PC-3 (cell line): Measurements from ENCODE around the gene HMGB4. TPM values are rescaled to one million over a fixed set of nuclear protein-coding genes. Genes with fewer than 3 reads are reported as not detected.

Experiments
- ATAC-seq: fragments of 200-7000 bp; cut with Tn5 transposase; 2 replicates; pipeline ENCODE4 v1.9.1; 2020; ENCODE audit warnings: mild to moderate bottlenecking, moderate library complexity
- BruUV-seq: library from RNA; stranded (reverse); fragments of 400-500 nt; replicated peaks from 2 replicates; lab custom pipeline; 2021; lab: Mats Ljungman, UMichigan
- CTCF ChIA-PET: fragments of 300-600 bp; sonication (Branson Sonifier 250); formaldehyde crosslinking; loops from one replicate; lab custom pipeline; 2022; ENCODE audit warnings: antibody characterized with exemption; lab: Charles Lee
- POLR2A ChIA-PET: fragments of 300-600 bp; sonication (Branson Sonifier 250); formaldehyde crosslinking; loops from one replicate; lab custom pipeline; 2022; ENCODE audit warnings: antibody characterized with exemption; ENCODE audit not compliant: unreplicated experiment; lab: Charles Lee
- DNase-seq: peaks from one replicate; pipeline ENCODE4 v3.0.0-alpha.2; 2015
- H2AFZ ChIP-seq: fragments of 300-600 bp; sonication (generic); 2 replicates; pipeline ENCODE4 v1.6.0; 2016; ENCODE audit warnings: antibody characterized with exemption, low read length
- H3F3A ChIP-seq: fragments of 300-600 bp; sonication (generic); one replicate; pipeline ENCODE4 v1.6.0; 2017; ENCODE audit warnings: antibody characterized with exemption, low read length, control low read depth, mild to moderate bottlenecking; ENCODE audit not compliant: unreplicated experiment
- H3K27ac ChIP-seq: fragments of 300-600 bp; sonication (generic); 2 replicates; pipeline ENCODE4 v1.5.1; 2016; ENCODE audit warnings: mild to moderate bottlenecking, low read length
- H3K27me3 ChIP-seq: fragments of 300-600 bp; sonication (generic); 2 replicates; pipeline ENCODE4 v1.6.1; 2016; ENCODE audit warnings: low read length, mixed read lengths
- H3K36me3 ChIP-seq: fragments of 300-600 bp; sonication (generic); 2 replicates; pipeline ENCODE4 v1.6.1; 2016; ENCODE audit warnings: low read depth, mixed run types, low read length, mixed read lengths
- H3K4me1 ChIP-seq: fragments of 300-600 bp; sonication (generic); 2 replicates; pipeline ENCODE4 v1.5.1; 2016; ENCODE audit warnings: low read length; ENCODE audit not compliant: insufficient read depth
- H3K4me2 ChIP-seq: fragments of 300-600 bp; sonication (generic); 2 replicates; pipeline ENCODE4 v1.6.0; 2016; ENCODE audit warnings: low read length
- H3K4me3 ChIP-seq: fragments of 300-600 bp; sonication (generic); 2 replicates; pipeline ENCODE4 v1.5.1; 2016; ENCODE audit warnings: mild to moderate bottlenecking, low read length, mixed read lengths
- H3K79me2 ChIP-seq: fragments of 300-600 bp; sonication (generic); 2 replicates; pipeline ENCODE4 v1.6.1; 2017; ENCODE audit warnings: low read length, mixed read lengths
- H3K9ac ChIP-seq: fragments of 300-600 bp; sonication (generic); 2 replicates; pipeline ENCODE4 v1.6.0; 2016; ENCODE audit warnings: mild to moderate bottlenecking, low read length
- H3K9me2 ChIP-seq: fragments of 300-600 bp; sonication (generic); replicated peaks from 2 replicates; pipeline ENCODE4 v1.6.1; 2016; ENCODE audit warnings: mixed run types, low read length, mixed read lengths
- H3K9me3 ChIP-seq: fragments of 300-600 bp; sonication (generic); 2 replicates; pipeline ENCODE4 v1.6.1; 2016; ENCODE audit warnings: low read length, mixed read lengths
- H4K20me1 ChIP-seq: fragments of 300-600 bp; sonication (generic); 2 replicates; pipeline ENCODE4 v1.6.1; 2016; ENCODE audit warnings: low read length, mixed read lengths
- CTCF ChIP-seq: fragments of 300-600 bp; sonication (generic); conservative IDR thresholded peaks from 2 replicates; pipeline ENCODE4 v1.5.1; 2017; ENCODE audit warnings: antibody characterized with exemption, low read depth, mild to moderate bottlenecking, low read length
- EZH2 ChIP-seq: fragments of 300-600 bp; sonication (generic); IDR thresholded peaks from one replicate; pipeline ENCODE4 v1.6.1; 2017; ENCODE audit warnings: antibody characterized with exemption, mild to moderate bottlenecking, low read length; ENCODE audit not compliant: unreplicated experiment
- EZH2phosphoT487 ChIP-seq: fragments of 300-600 bp; sonication (generic); IDR thresholded peaks from 2 replicates; pipeline ENCODE4 v1.6.1; 2018; ENCODE audit warnings: mild to moderate bottlenecking, antibody characterized with exemption, low read length, borderline replicate concordance
- intact Hi-C: fragments of 100-400 bp; cut with micrococcal nuclease; formaldehyde crosslinking; loops from 2 replicates; pipeline ENCODE4 v1.9.0; 2023
- total RNA-seq: library from RNA; depleted of rRNA; stranded (reverse); fragments of >200 nt; gene quantifications from 2 replicates; pipeline ENCODE4 v1.2.3, GENCODE V29; 2014

Gene HMGB4
- total RNA-seq, 1 experiment from 2014 or later, result not detected

GRCh38 chr1:33852711-33853110, 11.2 kb upstream of the HMGB4 start:
- TF ChIP-seq CTCF (no peak), EZH2 (no peak), EZH2phosphoT487 (no peak)
- BruUV-seq, result no TSS peak
- POLR2A ChIA-PET, result no interaction called here
- ATAC-seq (no peak), DNase-seq (no peak)
- no peaks in the 10 kb centered on the region for H4K20me1 ChIP-seq
- H3K4me1 ChIP-seq, result no peaks in the 10 kb centered on the region
- no peaks in the 10 kb centered on the region for H3F3A ChIP-seq
- intact Hi-C loops, result no loop called here
- no peak overlapping the region for H3K4me3 ChIP-seq
- no peak overlapping the region for H3K27ac ChIP-seq
- CTCF ChIA-PET, result no interaction called here
- no peaks in the 10 kb centered on the region for H3K9me2 ChIP-seq
- H2AFZ ChIP-seq, result no peak overlapping the region
- no peak overlapping the region for H3K9ac ChIP-seq
- H3K9me3 ChIP-seq, result no peaks in the 10 kb centered on the region; the same call in 1 of the 2 replicates
- H3K27me3 ChIP-seq, result no peaks in the 10 kb centered on the region
- H3K36me3 ChIP-seq, result no peaks in the 10 kb centered on the region
- no peak overlapping the region for H3K4me2 ChIP-seq
- no peaks in the 10 kb centered on the region for H3K79me2 ChIP-seq

- BruUV-seq, result no TSS peak
- no peaks in the 10 kb centered on the region for H3K79me2 ChIP-seq
- H3K4me3 ChIP-seq, result no peak overlapping the region
- ATAC-seq (no peak), DNase-seq (no peak)
- H3K36me3 ChIP-seq, result no peaks in the 10 kb centered on the region
- H3K9me3 ChIP-seq, result no peaks in the 10 kb centered on the region; the same call in 1 of the 2 replicates
- H3K4me2 ChIP-seq, result no peak overlapping the region
- no peak overlapping the region for H3K27ac ChIP-seq
- no peaks in the 10 kb centered on the region for H3K27me3 ChIP-seq
- H3F3A ChIP-seq, result no peaks in the 10 kb centered on the region
- TF ChIP-seq EZH2 (no peak), CTCF (no peak), EZH2phosphoT487 (no peak)
- H3K9ac ChIP-seq, result no peak overlapping the region
- H2AFZ ChIP-seq, result no peak overlapping the region
- H3K9me2 ChIP-seq, result no peaks in the 10 kb centered on the region
- no peaks in the 10 kb centered on the region for H4K20me1 ChIP-seq
- no peaks in the 10 kb centered on the region for H3K4me1 ChIP-seq
- intact Hi-C loops, result no loop called here
- POLR2A ChIA-PET, result no interaction called here
- CTCF ChIA-PET, result no interaction called here
These were observed 10.4 kb upstream of the HMGB4 start for GRCh38 chr1:33853431-33853830.

- Histone ChIP-seq H3K9me2 (no peaks in the 10 kb centered on the region), H3K79me2 (no peaks in the 10 kb centered on the region), H3K9ac (no peak overlapping the region), H3K4me1 (no peaks in the 10 kb centered on the region), H3K4me3 (no peak overlapping the region), H4K20me1 (no peaks in the 10 kb centered on the region), H3F3A (no peaks in the 10 kb centered on the region), H3K9me3 (no peaks in the 10 kb centered on the region; the same call in 1 of the 2 replicates), H2AFZ (no peak overlapping the region), H3K4me2 (no peak overlapping the region), H3K36me3 (no peaks in the 10 kb centered on the region), H3K27ac (no peak overlapping the region), H3K27me3 (no peaks in the 10 kb centered on the region)
- ChIA-PET POLR2A (no interaction called here), CTCF (no interaction called here)
- intact Hi-C loops, result no loop called here
- BruUV-seq, result no TSS peak
- TF ChIP-seq EZH2phosphoT487, result no peak
- TF ChIP-seq EZH2, result no peak
- no peak for TF ChIP-seq CTCF
- DNase-seq, result no peak
- no peak for ATAC-seq
These were observed 9.8 kb upstream of the HMGB4 start for GRCh38 chr1:33854091-33854490.
